Astrocyte (in vitro differentiated cells and primary cell): Measurements from ENCODE around the gene ERO1B.
"Not testable (repeated sequence)": the region's sequence is repeated elsewhere in the genome, so short reads cannot be mapped to it uniquely, and the experiment has no call there.

Experiments used
- EZH2 ChIP-seq: IDR thresholded peaks from 2 replicates; pipeline ENCODE4 v1.6.1; 2012; ENCODE audit warnings: mild to moderate bottlenecking, low read length, inconsistent platforms; ENCODE audit not compliant: insufficient read depth
- TF ChIP-seq, protein P1 (sequence below): IDR thresholded peaks from 2 replicates; pipeline ENCODE4 v1.5.1; 2011; ENCODE audit warnings: low read depth, mild to moderate bottlenecking, inconsistent platforms, low read length, moderate library complexity; ENCODE audit not compliant: insufficient read depth

DNA sequence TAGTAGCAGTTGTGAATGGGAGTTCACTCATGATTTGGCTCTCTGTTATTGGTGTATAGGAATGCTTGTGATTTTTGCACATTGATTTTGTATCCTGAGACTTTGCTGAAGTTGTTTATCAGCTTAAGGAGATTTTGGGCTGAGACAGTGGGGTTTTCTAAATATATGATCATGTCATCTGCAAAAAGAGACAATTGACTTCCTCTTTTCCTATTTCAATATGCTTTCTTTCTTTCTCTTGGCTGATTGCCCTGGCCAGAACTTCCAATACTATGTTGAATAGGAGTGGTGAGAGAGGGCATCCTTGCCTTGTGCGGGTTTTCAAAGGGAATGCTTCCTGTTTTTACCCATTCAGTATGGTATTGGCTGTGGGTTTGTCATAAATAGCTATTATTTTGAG is 93.7 kb downstream of the ERO1B start:
- TF ChIP-seq, protein P1, sequence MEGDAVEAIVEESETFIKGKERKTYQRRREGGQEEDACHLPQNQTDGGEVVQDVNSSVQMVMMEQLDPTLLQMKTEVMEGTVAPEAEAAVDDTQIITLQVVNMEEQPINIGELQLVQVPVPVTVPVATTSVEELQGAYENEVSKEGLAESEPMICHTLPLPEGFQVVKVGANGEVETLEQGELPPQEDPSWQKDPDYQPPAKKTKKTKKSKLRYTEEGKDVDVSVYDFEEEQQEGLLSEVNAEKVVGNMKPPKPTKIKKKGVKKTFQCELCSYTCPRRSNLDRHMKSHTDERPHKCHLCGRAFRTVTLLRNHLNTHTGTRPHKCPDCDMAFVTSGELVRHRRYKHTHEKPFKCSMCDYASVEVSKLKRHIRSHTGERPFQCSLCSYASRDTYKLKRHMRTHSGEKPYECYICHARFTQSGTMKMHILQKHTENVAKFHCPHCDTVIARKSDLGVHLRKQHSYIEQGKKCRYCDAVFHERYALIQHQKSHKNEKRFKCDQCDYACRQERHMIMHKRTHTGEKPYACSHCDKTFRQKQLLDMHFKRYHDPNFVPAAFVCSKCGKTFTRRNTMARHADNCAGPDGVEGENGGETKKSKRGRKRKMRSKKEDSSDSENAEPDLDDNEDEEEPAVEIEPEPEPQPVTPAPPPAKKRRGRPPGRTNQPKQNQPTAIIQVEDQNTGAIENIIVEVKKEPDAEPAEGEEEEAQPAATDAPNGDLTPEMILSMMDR = not testable (repeated sequence)
- TF ChIP-seq EZH2 = not testable (repeated sequence)
